PC-3 (cell line): ENCODE results near the gene MRPS7.

Experiments
- EZH2phosphoT487 ChIP-seq: fragments of 300-600 bp; sonication (generic); IDR thresholded peaks from 2 replicates; pipeline ENCODE4 v1.6.1; 2018; ENCODE audit warnings: mild to moderate bottlenecking, antibody characterized with exemption, low read length, borderline replicate concordance
- TF ChIP-seq, protein P1 (sequence below): fragments of 300-600 bp; sonication (generic); conservative IDR thresholded peaks from 2 replicates; pipeline ENCODE4 v1.5.1; 2017; ENCODE audit warnings: antibody characterized with exemption, low read depth, mild to moderate bottlenecking, low read length

DNA sequence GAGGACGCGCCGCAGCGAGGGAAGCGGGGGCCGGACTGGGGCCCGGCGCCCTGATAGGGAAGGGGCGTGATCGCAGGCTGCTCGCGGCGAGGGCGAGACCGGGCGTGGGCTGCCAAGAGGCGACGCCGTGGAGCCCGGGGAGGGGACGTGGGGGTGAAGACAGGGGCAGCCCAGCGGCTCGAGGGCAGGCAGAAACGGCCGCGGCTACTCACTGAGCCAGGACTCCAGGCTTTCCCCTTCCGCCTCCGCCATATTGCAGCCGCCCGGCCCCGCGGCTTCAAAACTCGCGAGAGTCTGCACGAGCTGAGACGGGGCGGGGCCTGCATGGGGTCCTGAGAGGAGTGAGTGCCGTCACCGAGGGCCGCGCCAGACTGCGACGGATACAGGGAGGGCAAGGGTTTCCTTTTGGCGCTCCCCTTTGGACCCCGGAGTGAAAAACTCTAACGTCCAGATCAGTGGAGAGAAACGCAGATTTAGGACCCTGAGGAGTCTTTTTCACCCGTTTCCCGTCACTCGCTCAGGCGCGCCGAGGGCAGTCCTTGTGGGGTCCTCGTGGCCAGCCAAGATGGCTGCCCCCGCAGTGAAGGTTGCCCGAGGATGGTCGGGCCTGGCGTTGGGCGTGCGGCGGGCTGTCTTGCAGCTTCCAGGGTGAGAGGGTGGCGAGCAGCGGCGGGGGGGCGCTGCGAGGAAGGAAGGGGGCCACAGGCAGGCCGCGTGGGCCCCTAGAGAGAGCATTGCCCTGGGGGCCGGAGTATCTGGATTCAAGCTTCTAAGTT lies at the start of gene MRPS7, which contains the start of gene GGA3:
- TF ChIP-seq, protein P1, sequence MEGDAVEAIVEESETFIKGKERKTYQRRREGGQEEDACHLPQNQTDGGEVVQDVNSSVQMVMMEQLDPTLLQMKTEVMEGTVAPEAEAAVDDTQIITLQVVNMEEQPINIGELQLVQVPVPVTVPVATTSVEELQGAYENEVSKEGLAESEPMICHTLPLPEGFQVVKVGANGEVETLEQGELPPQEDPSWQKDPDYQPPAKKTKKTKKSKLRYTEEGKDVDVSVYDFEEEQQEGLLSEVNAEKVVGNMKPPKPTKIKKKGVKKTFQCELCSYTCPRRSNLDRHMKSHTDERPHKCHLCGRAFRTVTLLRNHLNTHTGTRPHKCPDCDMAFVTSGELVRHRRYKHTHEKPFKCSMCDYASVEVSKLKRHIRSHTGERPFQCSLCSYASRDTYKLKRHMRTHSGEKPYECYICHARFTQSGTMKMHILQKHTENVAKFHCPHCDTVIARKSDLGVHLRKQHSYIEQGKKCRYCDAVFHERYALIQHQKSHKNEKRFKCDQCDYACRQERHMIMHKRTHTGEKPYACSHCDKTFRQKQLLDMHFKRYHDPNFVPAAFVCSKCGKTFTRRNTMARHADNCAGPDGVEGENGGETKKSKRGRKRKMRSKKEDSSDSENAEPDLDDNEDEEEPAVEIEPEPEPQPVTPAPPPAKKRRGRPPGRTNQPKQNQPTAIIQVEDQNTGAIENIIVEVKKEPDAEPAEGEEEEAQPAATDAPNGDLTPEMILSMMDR, result no peak
- TF ChIP-seq EZH2phosphoT487, result no peak
